Posterior vena cava (tissue), 2 donors: ENCODE measurements around the gene ADGRF5. TPM values are rescaled to one million over a fixed set of nuclear protein-coding genes. Genes with fewer than 3 reads are reported as not detected.
"Not testable (repeated sequence)": the region's sequence is repeated elsewhere in the genome, so short reads cannot be mapped to it uniquely, and the experiment has no call there.

Experiments
- DNase-seq: peaks from one replicate; pipeline ENCODE4 v3.0.0-alpha.2; 2020; ENCODE audit warnings: low spot score
- intact Hi-C, 2 donors: fragments of 100-400 bp; cut with DNase I; formaldehyde crosslinking; loops; one replicate each; pipeline versions ENCODE4 v1.14.1 to v1.14.2; 2022 to 2023
- total RNA-seq, 2 donors: library from RNA; stranded (reverse); fragmentation: NEBNext Ultra II Directional; extraction: Animal tissue kit (Norgen Biotek cat#: 25700); gene quantifications; one replicate each; pipeline ENCODE4 v1.2.1, GENCODE V29; 2021
- donor health status: DM: yes; HTN: yes; CAD: no.
- donor health status: DM: yes; HTN: yes; CAD: no.

The ADGRF5 gene
- total RNA-seq, 2 donors from 2014 or later: 24.1 to 37.4 TPM

DNA sequence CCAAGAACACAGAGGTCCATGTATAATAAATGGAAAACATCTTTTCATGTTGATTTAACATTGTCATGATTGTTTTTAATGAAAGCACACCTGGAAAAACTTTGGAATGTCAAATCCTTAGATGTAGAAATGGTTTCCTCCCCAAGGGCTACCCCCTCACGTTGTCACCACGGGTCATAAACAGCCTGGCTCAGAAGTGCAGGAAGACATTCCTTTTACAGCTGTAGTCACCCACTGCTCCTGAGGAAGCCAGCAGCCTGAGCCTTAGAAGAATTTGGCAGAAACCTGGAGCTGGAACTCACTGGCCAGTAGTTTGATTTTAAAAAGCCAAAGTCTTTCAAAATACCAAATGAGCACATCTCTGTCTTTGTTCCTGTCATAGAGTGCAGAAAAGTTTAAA lies 23.7 kb downstream of the ADGRF5 start:
- no peak for DNase-seq
- intact Hi-C loops: loop anchor here in 1 of 2 donors (5.0 kb wide), 1 partner anchor 1924 kb away; no protein-coding TSS in a partner anchor

DNA sequence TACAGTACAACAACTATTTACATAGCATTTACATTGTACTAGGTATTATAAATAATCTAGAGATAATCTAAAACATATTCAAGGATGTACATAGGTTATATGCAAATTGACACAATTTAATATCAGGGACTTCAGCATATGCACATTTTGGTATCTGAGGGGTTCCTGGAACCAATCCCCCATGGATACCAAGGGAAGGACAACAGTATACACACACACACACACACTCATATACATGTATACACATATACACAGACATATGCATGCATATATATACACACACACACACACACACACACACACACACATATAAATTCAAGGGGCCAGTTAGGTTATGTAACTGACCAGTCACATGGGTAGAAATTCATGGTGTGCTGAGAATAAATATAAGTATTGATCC lies 24.9 kb downstream of the ADGRF5 start:
- intact Hi-C loops: loop anchor here in 1 of 2 donors (5.0 kb wide), 1 partner anchor 1925 kb away; no protein-coding TSS in a partner anchor
- DNase-seq: no peak

GRCh38 chr6:46895930-46896329 lies 25.8 kb downstream of the ADGRF5 start:
- DNase-seq: peak; percentile 81
- intact Hi-C loops: loop anchor here in 1 of 2 donors (5.0 kb wide), 1 partner anchor 1926 kb away; no protein-coding TSS in a partner anchor

DNA sequence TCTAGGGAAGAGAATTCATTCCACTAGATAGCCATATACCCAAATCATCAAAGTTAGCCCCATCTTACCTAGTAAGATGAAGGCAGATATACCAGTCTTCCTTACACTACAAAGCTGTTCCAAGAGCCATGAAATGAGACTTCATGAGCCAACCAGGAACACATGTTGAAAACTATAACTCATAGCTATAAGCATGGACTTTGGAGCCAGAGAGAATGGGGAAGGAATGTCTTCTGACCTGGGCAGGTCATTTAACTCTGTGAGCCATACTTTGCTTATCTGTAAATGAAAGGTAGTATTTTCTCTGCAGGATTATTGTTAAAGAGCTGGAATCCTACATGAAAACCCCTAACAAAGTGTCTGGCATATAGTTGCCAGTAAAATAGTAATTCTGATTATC lies 27.3 kb downstream of the ADGRF5 start:
- no peak for DNase-seq
- intact Hi-C loops: no loop called here

- intact Hi-C loops: no loop called here
- DNase-seq: no peak
These were observed 28.1 kb downstream of the ADGRF5 start for GRCh38 chr6:46893648-46894047.

- intact Hi-C loops: no loop called here
- no peak for DNase-seq
These were observed 30.4 kb downstream of the ADGRF5 start for GRCh38 chr6:46891252-46891795.

DNA sequence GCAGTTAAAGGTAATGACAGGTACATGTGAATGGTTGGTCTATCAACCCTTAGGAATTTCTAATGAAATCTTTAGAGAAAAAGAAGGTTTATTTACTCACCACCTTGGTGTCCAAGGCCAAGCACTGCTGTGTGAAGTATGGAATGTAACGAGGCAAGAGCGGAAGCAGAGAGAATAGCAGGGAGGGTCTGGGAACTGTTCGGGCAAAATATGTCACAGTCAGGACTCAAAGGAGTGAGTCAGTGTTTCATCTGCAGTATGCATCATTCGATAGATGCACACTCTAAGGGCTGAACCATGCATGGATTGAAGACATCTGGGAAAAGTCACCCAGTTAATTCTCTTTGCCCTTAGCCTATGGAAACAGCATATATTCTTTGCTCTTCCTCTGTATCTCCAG lies 33.2 kb downstream of the ADGRF5 start:
- no peak for DNase-seq
- intact Hi-C loops: no loop called here

GRCh38 chr6:46888031-46888430 lies 33.7 kb downstream of the ADGRF5 start:
- no peak for DNase-seq
- intact Hi-C loops: no loop called here

GRCh38 chr6:46882645-46883044 lies 39.1 kb downstream of the ADGRF5 start:
- intact Hi-C loops: no loop called here
- DNase-seq: no peak

GRCh38 chr6:46879003-46879402 lies 42.7 kb downstream of the ADGRF5 start:
- DNase-seq: no peak
- intact Hi-C loops: no loop called here

DNA sequence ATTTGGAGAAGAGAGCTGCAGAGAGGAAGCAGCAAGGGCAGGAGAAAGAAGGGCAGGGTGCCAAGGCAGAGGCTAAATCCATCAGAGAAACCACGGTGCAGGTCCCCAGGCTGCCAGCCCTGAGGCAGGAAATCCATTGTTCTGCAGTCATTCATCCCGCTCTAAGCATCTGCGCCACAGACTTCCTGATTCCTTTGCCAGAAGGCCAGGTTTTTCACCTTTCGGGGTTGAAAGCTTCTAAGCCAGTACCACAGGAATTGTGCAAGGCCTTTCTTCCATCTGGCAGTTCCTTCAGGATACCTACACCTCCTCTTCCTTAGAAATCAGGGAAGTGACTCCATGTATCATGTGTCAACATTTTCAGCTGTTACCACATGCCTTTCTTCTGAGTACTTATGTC lies 45.6 kb downstream of the ADGRF5 start:
- no peak for DNase-seq
- intact Hi-C loops: no loop called here

- no peak for DNase-seq
These were observed 54.3 kb downstream of the ADGRF5 start for GRCh38 chr6:46867411-46867810.

GRCh38 chr6:46865221-46865620 lies 56.5 kb downstream of the ADGRF5 start:
- DNase-seq: no peak
- intact Hi-C loops: loop anchor here in 1 of 2 donors (10.0 kb wide), 1 partner anchor 110 kb away; no protein-coding TSS in a partner anchor

More at GRCh38 chr6:46867411-46867810, 54.3 kb downstream of the ADGRF5 start:
- intact Hi-C loops: loop anchor here in 1 of 2 donors (10.0 kb wide), 1 partner anchor 107 kb away; no protein-coding TSS in a partner anchor

- intact Hi-C loops: loop anchor here in 1 of 2 donors (10.0 kb wide), 1 partner anchor 111 kb away; no protein-coding TSS in a partner anchor
- DNase-seq: no peak
These were observed 57.9 kb downstream of the ADGRF5 start for GRCh38 chr6:46863791-46864190.

- DNase-seq: no peak
- intact Hi-C loops: loop anchor here in 1 of 2 donors (10.0 kb wide), 1 partner anchor 112 kb away; no protein-coding TSS in a partner anchor
These were observed 59.4 kb downstream of the ADGRF5 start for GRCh38 chr6:46862381-46862780.

GRCh38 chr6:46855966-46856365 lies 65.8 kb downstream of the ADGRF5 start:
- intact Hi-C loops: not testable (repeated sequence)

GRCh38 chr6:46851576-46851975 lies 70.2 kb downstream of the ADGRF5 start:
- intact Hi-C loops, DNase-seq: not testable (repeated sequence)

More at GRCh38 chr6:46855966-46856365, 65.8 kb downstream of the ADGRF5 start:
- not testable (repeated sequence) for DNase-seq

- no peak for DNase-seq
- intact Hi-C loops: no loop called here
These were observed 70.9 kb downstream of the ADGRF5 start for GRCh38 chr6:46850792-46851191.

DNA sequence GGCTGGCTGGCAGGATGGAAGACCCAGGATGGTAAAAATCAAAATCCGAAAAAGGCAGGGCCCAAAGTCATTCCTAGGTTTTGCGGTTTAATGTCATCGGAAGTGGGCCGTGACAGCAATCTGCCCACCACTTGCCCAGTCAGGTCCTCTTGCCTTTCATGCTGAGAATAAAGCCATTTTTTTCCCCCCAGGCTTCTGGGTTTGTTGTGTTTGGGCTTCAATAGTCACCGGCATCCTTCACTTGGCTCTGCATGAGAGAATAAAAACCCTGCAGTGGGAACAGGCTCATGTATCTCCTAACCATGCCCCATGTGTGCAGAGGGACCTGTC lies 72.4 kb downstream of the ADGRF5 start:
- no peak for DNase-seq
- intact Hi-C loops: loop anchor here (5.0 to 10.0 kb wide), 2 partner anchors 148 to 155 kb away; no protein-coding TSS in a partner anchor

- intact Hi-C loops: loop anchor here (5.0 to 10.0 kb wide), 2 partner anchors 148 to 156 kb away; no protein-coding TSS in a partner anchor
- peak; percentile 96 for DNase-seq
These were observed 72.9 kb downstream of the ADGRF5 start for GRCh38 chr6:46848684-46849360.
